MM.1S (cell line): ENCODE data around the gene ACTN3.

Experiments used
- CTCF ChIP-seq: fragments of 300-600 bp; sonication (generic); IDR thresholded peaks from 2 replicates; pipeline ENCODE4 v1.5.1; 2016; ENCODE audit warnings: antibody characterized with exemption, low read length, mixed read lengths
- EZH2 ChIP-seq: fragments of 300-600 bp; sonication (generic); optimal IDR thresholded peaks from 2 replicates; pipeline ENCODE3; 2017; ENCODE audit warnings: low read depth, mild to moderate bottlenecking, antibody characterized with exemption, low read length, mixed read lengths
- EZH2phosphoT487 ChIP-seq: fragments of 300-600 bp; sonication (generic); IDR thresholded peaks from 2 replicates; pipeline ENCODE4 v1.6.1; 2018; ENCODE audit warnings: antibody characterized with exemption, low read length

- TF ChIP-seq EZH2phosphoT487, result no peak
- no peak for TF ChIP-seq CTCF
- no peak for TF ChIP-seq EZH2
Measured at GRCh38 chr11:66581261-66581660, 34.6 kb downstream of the ACTN3 start.
